NCI-H2227 treated with DMSO at 0.1 percent for 48 hours (cell line): ENCODE measurements around the gene RPL36.
A peak's percentile ranks its signal among the peaks of the same experiment; 100 is the strongest.
"Not testable (repeated sequence)": the region's sequence is repeated elsewhere in the genome, so short reads cannot be mapped to it uniquely, and the experiment has no call there.

Experiments used
- DNase-seq: peaks from one replicate; lab custom pipeline; 2025; lab: John Stamatoyannopoulos, UW

RPL36 gene

GRCh38 chr19:5674714-5675113 lies 15.4 kb upstream of the RPL36 start:
- DNase-seq, result no peak

- DNase-seq, result no peak
Observed at GRCh38 chr19:5676105-5676771, 13.9 kb upstream of the RPL36 start.

- DNase-seq, result no peak
Observed at GRCh38 chr19:5676772-5677105, 13.4 kb upstream of the RPL36 start.

- no peak for DNase-seq
Observed at GRCh38 chr19:5677136-5677535, 13.0 kb upstream of the RPL36 start.

DNA sequence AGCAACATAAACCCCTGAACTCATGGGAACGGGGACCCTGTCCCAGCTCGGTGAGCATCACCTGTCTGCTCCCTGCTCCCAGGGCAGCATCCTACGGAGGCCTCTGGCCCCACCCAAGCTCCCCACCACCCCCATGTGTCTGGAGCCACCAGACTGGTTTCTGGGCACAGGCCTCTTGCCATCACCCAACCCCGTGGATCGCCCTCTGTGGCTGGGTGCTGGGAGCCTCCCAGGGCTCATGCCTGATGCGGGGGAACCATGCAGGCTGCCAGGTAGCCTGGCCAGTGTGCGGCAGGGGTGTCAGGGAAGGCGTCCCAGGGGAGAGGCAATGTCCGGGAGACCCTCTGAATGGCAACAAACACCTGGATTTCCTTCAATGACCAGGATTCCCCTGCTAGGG lies 12.5 kb upstream of the RPL36 start:
- no peak for DNase-seq

GRCh38 chr19:5678071-5678718 lies 11.9 kb upstream of the RPL36 start:
- DNase-seq, result no peak

- DNase-seq, result no peak
Observed at GRCh38 chr19:5679289-5680083, 10.6 kb upstream of the RPL36 start.

DNA sequence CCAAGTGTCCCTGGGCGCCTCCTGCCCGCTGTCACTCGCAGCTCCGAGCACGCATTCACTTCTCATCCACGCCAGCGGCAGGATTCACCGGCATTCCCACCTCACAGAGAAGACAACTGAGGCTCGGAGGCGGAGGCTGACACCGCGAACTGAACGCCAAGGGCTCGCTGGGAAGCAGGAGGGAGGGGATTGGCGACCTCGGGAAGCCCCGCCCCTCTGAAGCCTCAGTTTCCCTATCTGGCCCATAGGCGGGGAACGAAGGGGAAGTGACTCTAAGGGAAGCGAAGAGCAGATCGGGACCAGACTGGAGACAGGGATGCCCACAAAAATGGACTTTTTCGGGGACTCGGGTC lies 10.0 kb upstream of the RPL36 start:
- no peak for DNase-seq

DNA sequence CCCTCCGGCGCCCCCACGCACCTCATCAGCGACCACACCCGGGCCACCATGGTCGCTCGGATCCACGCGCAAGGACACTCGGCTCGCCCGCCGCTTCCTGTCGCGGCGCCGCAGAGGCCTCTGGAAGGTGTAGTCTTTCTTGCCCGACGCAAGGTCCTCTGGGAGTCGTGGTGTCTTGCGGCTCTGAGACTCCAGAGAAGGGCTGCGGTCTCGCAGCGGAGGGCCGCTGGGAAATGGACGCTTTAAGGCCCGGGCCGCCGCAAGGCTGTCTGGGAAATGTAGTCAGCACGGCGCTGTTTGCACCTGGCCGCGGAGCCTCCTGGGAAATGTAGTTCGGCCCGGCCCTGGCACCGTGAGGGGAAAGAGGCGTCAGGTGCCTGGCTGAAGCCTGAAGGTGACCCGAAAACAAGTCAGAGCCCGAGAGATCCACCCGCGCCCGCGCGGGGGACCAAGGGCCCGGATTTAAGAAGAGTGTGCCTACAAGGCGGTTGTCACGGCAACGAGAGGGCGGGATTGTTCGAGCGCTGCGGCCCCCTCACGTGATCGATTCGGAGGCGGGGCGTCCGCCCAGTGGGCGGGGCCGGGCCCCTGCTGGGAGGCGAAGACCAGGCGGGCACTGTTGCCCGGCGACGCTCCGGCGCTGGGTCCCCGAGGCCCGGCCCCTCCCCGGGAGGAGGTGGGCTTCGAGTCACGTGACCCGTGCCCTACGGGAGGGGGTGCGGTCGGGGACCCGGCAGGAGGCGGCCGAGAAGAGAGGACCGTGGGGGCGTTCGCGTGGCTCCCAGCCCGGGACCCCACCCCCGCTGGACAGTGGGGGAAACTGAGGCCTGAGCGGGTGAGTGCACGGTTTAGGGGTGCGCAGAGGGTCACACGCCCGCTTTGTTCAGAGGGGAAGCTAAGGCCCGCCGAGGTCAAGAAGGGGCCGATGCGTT lies 9.4 kb upstream of the RPL36 start, which contains the start of the genes HSD11B1L and MICOS13:
Gene HSD11B1L (plus strand): TSS at position 591 of the 932 bp plus-strand sequence. CDS start 3,806 bp downstream, outside the sequence.
Gene MICOS13 (minus strand): TSS at position 80 of the 932 bp plus-strand sequence. CDS start 30 bp downstream, at position 50.
- DNase-seq, result peak; percentile 92

GRCh38 chr19:5681391-5682106 lies 8.5 kb upstream of the RPL36 start:
- no peak for DNase-seq

GRCh38 chr19:5682107-5682482 lies 8.0 kb upstream of the RPL36 start:
- no peak for DNase-seq

GRCh38 chr19:5683177-5683886 lies 6.8 kb upstream of the RPL36 start:
- DNase-seq, result no peak

DNA sequence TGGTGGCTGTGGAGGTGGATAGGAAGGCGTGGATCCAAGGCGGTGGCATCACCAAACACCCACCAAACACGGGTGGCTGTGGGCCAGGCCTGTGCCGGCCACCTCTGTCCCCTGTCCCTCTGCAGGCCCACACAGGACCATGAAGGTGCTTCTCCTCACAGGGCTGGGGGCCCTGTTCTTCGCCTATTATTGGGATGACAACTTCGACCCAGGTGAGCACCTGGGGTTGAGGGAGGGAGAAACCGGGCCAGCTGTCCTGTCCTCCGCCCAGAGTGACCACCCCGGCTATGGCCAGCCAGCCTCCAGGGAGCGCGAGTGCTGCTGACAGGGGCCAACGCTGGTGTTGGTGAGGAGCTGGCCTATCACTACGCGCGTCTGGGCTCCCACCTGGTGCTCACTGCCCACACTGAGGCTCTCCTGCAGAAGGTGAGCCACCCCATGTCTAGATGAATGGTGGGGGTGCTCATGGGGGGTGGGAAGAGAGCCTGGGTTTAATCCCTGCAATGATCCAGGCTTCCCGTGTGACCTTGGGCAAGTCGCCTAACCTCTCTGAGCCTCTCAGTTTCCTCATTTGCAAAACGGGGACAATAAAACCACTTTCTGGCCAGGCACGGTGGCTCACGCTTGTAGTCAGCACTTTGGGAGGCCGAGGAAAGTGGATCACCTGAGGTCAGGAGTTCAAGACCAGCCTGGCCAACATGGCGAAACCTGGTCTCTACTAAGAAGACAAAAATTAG lies 5.2 kb upstream of the RPL36 start:
- no peak for DNase-seq

- no peak for DNase-seq
Observed at GRCh38 chr19:5686326-5686646, 3.8 kb upstream of the RPL36 start.

GRCh38 chr19:5686647-5687359 lies 3.3 kb upstream of the RPL36 start:
- no peak for DNase-seq

DNA sequence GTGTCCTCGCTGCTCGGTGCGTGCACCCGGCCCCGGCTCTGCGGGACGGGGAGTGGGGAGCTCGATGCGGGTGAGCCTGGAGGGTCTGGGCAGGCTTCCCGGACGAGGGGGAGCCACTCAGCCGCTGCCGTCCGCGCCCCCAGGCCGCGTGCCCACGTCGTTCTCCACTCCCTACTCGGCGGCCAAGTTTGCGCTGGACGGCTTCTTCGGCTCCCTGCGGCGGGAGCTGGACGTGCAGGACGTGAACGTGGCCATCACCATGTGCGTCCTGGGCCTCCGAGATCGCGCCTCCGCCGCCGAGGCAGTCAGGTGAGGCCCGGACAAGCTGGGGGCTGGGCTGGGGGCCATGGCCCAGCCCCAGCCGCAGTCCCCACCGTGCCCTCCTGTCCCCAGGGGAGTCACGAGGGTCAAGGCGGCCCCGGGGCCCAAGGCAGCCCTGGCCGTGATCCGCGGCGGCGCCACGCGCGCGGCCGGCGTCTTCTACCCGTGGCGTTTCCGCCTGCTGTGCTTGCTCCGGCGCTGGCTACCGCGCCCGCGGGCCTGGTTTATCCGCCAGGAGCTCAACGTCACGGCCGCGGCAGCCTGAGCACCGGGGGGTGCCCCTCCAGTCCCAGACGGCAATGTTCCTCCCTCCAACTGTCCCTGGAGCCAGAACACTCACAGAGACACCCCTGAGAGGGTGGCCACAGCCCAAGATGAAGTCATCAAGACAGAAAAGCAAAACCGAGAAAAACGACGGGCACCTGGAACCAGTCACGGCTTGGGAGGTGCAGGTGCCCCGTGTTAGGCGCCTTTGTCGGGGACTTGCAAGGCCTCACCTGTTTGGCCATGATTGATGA lies 2.5 kb upstream of the RPL36 start:
- no peak for DNase-seq

GRCh38 chr19:5688262-5688881 lies 1.7 kb upstream of the RPL36 start:
- not testable (repeated sequence) for DNase-seq
